ENCODE data around the gene SPATS2L.

The SPATS2L gene

DNA sequence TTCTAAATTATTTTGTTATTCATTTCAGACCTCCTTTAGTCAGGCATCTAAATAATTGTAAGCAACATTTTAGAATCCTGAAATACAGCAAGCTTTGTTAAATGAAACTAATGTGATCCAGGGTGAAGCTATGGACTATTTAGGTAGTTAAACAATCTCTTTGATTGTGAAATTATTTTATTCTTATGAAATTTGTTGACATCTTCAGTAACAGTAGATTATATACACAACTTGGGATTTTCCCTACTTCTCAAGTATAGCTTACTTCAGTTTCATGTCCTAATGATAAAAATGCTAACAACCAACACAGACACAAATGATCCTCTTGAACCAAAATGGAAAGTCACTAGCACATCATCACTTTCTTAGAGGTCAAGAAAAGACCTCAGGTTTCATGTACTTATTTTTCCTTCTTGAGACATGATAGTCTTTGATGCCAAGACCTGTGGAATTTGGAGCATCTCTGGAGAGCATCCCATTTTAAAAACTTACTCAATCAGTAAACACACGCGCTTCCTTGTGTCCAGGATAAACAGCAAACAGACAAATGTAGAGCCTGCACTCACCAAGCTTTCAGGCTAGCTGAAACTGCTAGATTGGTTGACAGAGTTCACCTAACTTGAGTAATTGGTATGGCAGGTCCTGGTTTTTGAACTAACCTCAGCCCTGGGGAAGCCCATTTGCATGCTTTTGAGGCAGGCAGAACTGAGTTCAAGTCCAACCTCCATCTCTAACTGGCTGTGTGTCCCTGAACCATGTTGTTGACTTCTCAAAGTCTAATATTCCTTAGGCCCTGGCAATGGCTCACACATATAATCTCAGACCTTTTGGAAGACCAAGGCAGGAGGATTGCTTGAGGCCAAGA, 155.6 kb downstream of the SPATS2L start:
- TF ChIP-seq CTCF (IDR thresholded peaks at IDR 0.05; ENCODE audit: control insufficient read depth, extremely low read depth, insufficient read depth) = no peak
- no peak overlapping the region for H3K4me3 ChIP-seq (ENCODE audit: low read depth, low read length)
- DNase-seq (ENCODE audit: low read depth) = peak; percentile 61

GRCh38 chr2:200463452-200463851, 157.0 kb downstream of the SPATS2L start:
- no peak for DNase-seq (ENCODE audit: low read depth)
- H3K4me3 ChIP-seq (ENCODE audit: low read depth, low read length) = no peak overlapping the region
- TF ChIP-seq CTCF (IDR thresholded peaks at IDR 0.05; ENCODE audit: control insufficient read depth, extremely low read depth, insufficient read depth) = no peak

GRCh38 chr2:200466425-200467418, 160.2 kb downstream of the SPATS2L start:
- no peak for TF ChIP-seq CTCF (IDR thresholded peaks at IDR 0.05; ENCODE audit: control insufficient read depth, extremely low read depth, insufficient read depth)
- no peak for DNase-seq (ENCODE audit: low read depth)
- H3K4me3 ChIP-seq (ENCODE audit: low read depth, low read length) = no peak overlapping the region

DNA sequence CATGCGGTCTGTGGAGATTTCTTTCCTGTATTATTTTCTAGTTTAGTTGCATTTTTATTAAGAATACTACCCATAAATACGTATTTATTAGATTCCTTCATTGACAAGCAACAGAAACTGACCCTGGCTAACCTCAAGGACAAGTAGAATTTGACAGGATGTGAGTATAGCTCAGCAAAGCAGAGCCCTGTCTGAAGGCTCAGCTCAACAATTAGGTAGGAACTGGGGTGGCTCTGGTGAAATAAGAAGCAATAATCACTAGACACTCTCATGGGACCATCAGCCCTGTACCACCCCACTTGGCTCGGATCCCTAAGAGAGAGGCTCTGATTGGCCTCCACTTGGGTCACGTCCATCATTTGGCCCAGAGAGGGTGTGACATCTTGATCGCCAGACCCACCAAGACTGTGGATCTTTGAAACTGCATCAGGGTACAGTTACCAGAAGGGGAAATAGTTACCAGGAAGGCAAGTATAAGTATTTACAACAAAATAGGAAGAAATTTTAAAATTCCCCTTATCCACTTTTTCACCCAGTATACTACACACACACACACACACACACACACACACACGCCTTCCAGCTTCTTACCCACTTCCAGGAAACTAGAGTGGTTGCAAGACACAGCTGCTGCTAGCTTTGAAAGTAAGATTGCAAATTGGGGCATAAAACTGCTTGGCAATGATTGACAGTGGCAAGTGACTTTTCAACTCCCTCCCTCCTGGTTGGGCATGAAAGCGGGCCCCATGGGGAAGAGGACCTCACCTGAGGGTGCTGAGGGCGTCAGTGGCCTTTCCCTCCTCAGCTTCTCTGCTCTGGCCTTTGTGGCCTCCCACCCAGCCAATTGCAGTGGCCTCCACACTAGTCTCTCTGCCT, 161.6 kb downstream of the SPATS2L start:
- H3K4me3 ChIP-seq (ENCODE audit: low read depth, low read length) = no peak overlapping the region
- no peak for DNase-seq (ENCODE audit: low read depth)
- no peak for TF ChIP-seq CTCF (IDR thresholded peaks at IDR 0.05; ENCODE audit: control insufficient read depth, extremely low read depth, insufficient read depth)

- H3K4me3 ChIP-seq (ENCODE audit: low read depth, low read length) = no peak overlapping the region
- TF ChIP-seq CTCF (IDR thresholded peaks at IDR 0.05; ENCODE audit: control insufficient read depth, extremely low read depth, insufficient read depth) = no peak
- no peak for DNase-seq (ENCODE audit: low read depth)
These were observed 163.3 kb downstream of the SPATS2L start for GRCh38 chr2:200469708-200470211.

DNA sequence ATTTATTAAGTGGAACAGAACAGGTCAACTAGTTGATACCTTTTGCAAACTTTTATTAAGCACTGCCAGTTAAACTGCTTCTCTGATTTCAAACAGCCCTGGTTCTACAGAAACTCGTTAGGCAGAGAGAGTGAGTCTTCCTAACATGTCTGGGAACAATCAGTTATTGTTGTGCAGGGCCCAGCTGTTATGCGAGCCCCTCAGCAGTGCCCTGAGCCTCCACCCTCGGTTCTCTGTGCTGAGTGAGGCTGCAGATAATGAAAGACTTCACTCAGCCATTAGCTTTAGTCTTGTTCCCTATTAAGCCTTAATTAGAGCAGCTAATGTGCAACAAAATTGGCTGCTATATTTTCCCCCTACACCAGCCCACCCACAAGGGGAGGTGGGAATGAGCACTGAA, 163.7 kb downstream of the SPATS2L start:
- H3K4me3 ChIP-seq (ENCODE audit: low read depth, low read length) = no peak overlapping the region
- no peak for TF ChIP-seq CTCF (IDR thresholded peaks at IDR 0.05; ENCODE audit: control insufficient read depth, extremely low read depth, insufficient read depth)
- no peak for DNase-seq (ENCODE audit: low read depth)

Measured in LNCaP clone FGC (cell line).